Measurements from ENCODE around the gene CETN2.
A peak's percentile ranks its signal among the peaks of the same experiment; 100 is the strongest.
"Not testable (repeated sequence)": the region's sequence is repeated elsewhere in the genome, so short reads cannot be mapped to it uniquely, and the experiment has no call there.

CETN2 gene

GRCh38 chrX:152830312-152831305, at the start of gene CETN2, which contains the start of gene NSDHL:
Gene CETN2 (minus strand): TSS chrX:152830757. CDS start chrX:152830710, 47 bp downstream.
Gene NSDHL (plus strand): TSS chrX:152831063. CDS start chrX:152846325, 15,262 bp downstream.
- DNase-seq = peak; percentile 96

DNA sequence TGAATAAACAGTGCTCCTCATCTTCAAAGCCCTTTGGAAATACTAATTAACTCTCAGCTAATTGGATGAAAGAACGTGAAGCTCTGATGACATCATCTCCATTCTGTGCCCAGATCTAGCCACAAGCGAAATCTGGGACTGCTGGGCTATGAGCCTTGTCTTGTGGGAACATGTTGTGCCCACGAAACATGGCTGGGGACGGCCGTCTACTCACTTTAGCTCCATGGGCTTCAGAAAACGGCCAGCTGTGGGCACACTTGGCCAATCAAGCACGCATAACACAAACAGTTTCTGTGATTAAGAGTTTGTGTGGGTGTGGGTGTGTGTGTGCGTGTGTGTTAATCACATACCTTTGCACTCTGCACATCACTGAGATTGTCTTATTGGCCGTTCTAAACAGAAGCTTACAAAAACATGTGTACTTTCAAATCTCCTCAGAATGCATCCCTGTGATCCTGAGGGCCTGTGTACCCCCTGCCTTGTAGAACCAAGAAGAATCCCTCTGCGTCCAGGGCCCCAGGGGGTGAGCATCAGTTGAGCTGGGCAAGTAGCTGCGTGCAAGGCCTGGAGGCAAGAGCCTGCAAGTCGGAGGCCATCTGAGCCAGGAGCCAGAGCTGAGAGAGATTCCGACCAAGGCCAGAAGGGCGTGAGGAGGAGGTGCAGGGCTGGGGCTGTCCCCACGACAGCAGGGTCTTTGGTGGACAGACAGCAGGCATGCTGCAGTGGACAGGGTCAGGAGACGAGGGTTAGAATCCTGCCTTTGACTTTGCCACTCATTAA, 48.6 kb upstream of the CETN2 start:
- no peak for DNase-seq

- DNase-seq = no peak
Observed at GRCh38 chrX:152876931-152877840, 46.6 kb upstream of the CETN2 start.

- no peak for DNase-seq
Observed at GRCh38 chrX:152873361-152873760, 42.8 kb upstream of the CETN2 start.

- no peak for DNase-seq
Observed at GRCh38 chrX:152872522-152872921, 42.0 kb upstream of the CETN2 start.

- no peak for DNase-seq
Observed at GRCh38 chrX:152871260-152871659, 40.7 kb upstream of the CETN2 start.

- no peak for DNase-seq
Observed at GRCh38 chrX:152869972-152870371, 39.4 kb upstream of the CETN2 start.

DNA sequence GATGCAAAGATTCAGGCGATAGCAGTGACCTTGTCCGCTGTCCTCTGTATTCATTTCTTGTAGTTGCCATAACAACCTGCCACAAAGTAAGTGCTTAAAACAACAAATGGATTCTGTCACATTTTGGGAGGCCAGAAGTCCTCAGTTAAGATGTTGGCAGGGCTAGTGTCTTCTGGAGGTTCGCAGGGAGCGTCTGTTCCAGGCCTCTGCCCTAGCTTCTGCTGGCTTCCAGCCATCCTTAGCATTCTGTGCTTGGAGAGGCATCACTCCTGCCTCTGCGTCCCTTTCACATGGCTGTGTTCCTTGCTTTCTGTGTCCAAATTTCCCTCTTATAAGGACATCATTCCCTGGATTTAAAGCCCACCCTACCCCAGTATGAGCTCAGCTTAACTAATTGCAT, 35.8 kb upstream of the CETN2 start:
- DNase-seq = no peak

DNA sequence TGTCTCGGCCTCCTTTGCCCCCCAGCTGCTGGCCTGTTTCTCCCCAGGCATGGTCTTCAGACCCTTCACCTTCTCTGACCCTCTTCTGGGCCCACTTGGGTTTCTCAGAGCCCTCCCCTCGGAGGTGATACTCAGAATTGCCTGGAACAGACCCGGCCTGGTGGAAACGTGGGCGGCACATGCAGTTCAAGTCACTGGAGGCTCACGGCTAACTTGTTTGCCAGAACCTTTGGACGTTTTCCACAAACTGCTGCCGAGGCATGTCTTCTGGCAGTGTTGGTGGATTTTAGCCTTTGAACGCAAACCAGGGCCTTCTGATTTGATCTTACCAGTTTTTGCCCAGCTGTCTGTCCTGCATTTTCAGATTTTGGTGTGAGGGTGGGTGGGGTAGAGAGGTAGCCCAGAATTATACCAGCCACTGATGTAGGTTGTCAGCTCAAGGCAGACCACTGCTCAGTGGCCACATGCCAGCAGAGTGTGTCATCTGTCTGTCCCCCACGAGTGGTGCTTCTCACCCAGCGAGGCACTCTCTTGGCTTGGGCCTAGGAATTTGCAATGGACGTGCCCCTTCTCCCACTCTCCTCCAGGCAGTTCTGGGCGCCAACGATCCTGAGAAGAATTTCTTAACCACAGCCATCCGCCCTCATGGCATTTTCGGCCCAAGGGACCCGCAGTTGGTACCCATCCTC, 34.8 kb upstream of the CETN2 start:
- DNase-seq = no peak

DNA sequence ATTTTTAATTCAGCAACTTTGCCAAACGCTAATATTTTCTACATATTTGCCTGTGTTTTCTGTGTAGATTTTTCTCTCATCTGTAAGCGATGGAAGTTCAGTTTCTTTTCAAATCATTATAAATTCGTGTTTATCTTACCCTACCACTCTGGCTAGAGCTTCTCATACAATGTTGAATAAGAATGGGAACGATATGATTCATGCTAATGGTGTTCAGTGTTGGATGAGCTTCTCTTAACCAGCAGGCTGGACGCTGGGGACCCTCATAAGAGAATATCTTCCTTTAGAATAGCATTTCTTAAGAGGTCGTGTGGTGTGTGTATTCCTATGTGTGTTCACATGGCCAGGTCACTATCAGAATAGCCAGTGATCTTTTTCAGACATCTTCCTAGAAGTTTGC, 31.3 kb upstream of the CETN2 start:
- DNase-seq = no peak

DNA sequence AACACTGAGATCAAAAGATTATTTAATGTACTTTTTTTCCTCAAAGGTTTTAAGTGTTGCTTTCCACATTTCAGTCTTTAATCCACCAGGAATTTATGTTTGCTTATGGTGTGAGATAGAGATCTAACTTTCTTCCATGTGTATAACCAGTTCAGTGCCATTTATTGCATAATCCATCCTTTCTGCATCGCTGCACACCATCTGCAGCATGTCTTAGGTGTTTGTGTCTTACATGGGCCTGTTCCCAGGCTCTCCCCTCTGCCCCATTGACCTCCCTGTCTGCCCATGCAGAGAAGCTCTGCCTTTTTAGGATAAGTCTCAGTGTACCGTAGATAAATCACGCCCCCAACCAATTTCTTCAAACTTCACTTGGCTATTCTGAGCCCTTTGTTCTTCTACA, 30.6 kb upstream of the CETN2 start:
- no peak for DNase-seq

GRCh38 chrX:152853986-152854385, 23.4 kb upstream of the CETN2 start:
- DNase-seq = no peak

DNA sequence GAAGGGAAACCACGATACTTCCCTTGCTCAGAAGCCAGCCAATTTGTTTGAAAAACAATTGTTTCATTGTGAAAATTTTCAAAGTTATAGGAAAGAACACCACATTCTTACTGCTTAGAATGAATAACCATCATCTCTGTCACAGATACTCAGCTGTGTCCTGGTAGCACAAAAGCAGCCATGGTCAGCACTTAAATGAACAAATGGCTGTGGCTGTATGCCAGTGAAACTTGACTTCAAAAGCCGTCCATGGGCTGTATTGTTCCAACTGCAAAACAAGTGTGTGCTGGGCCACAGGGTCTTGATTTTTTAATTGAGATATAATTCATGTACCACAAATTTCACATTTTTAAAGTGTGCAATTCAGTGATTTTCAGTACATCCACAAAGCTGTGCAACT, 19.9 kb upstream of the CETN2 start:
- no peak for DNase-seq

- no peak for DNase-seq
Observed at GRCh38 chrX:152847281-152847680, 16.7 kb upstream of the CETN2 start.

- no peak for DNase-seq
Observed at GRCh38 chrX:152845618-152846240, 15.2 kb upstream of the CETN2 start.

DNA sequence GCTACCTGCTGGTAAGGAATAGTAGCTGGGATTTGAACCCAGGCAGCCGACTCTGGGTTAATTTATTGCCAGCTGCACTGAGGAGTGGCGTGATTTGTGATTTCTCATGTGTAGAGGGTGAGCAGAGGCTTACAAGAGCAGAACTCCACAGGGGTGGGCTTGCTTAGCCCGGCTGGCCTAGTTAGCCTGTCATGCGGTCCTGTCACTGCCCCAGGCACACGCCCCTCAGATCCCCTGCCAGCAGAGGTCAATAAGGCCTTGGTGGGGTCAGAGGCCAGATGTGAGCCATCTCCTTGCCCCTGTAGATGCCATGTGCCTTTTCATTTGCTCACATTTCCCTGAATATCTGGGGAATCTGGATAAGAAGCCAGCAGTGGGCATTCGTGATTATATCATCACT, 13.7 kb upstream of the CETN2 start:
- DNase-seq = no peak

DNA sequence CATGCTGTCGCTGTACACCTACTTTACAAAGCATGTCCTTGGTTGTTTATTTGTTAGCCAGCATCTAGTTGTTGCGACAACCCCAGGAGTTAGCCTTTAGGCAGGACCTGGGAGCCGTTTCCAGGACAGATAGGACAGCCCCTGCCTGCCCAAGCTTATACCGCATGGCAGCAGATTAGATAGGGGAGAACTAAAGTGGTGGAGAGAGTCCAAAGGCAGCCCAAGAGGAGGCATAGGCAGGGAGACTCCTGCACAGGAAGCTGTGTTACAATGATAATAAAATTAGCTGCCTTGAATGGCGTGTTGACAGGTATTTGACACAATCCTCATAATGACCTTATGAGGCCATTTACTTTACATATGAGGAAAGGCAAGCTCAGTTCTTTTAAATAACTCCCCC, 13.3 kb upstream of the CETN2 start:
- no peak for DNase-seq

GRCh38 chrX:152842772-152843338, 12.3 kb upstream of the CETN2 start:
- DNase-seq = no peak

GRCh38 chrX:152835470-152835869, 4.9 kb upstream of the CETN2 start:
- not testable (repeated sequence) for DNase-seq

GRCh38 chrX:152833378-152833777, 2.8 kb upstream of the CETN2 start:
- no peak for DNase-seq

DNA sequence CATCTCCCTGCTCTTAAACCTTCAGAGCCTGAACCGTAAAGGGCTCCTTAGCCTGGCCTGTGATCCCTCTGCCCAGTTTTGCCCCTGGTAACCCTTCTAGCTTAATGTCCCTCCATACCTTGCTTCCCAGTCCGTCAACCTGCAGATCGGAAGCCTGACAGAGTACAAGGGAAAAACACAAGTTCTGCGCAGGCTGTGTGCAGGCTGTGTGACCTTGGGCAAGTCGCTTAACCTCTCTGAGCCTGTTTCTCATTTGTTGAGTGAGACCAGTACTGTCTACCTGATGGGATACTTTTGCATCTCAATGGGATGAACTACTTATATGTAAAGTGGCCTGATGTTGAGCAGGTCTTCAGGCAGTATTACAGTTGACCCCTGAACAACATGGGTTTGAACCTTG, 2.0 kb upstream of the CETN2 start:
- DNase-seq = no peak

Measured in NCI-H1092 treated with DMSO at 0.1 percent for 48 hours (cell line).